Activated CD4-positive, alpha-beta T cell treated with anti-CD3 and anti-CD28 coated beads, Interleukin-2, Interleukin-4, amounts not matched to agents 100 ng/mL and 50 ng/mL, durations not matched to agents 16 hours and 8 hours (primary cell): ENCODE results near the gene EGLN3.

Experiments used
- DNase-seq: peaks from one replicate; pipeline ENCODE4 v3.0.0-alpha.2; 2020; ENCODE audit warnings: low spot score

The EGLN3 gene

GRCh38 chr14:33962016-33962415, 11.1 kb upstream of the EGLN3 start:
- DNase-seq, result no peak

GRCh38 chr14:33959692-33960151, 8.8 kb upstream of the EGLN3 start:
- DNase-seq, result no peak

GRCh38 chr14:33958605-33959226, 7.8 kb upstream of the EGLN3 start:
- no peak for DNase-seq

GRCh38 chr14:33957993-33958392, 7.1 kb upstream of the EGLN3 start:
- DNase-seq, result no peak

GRCh38 chr14:33957299-33957698, 6.4 kb upstream of the EGLN3 start:
- no peak for DNase-seq

- no peak for DNase-seq
These were observed 5.8 kb upstream of the EGLN3 start for GRCh38 chr14:33956640-33957039.

- DNase-seq, result no peak
These were observed 3.2 kb upstream of the EGLN3 start for GRCh38 chr14:33954016-33954598.

- DNase-seq, result no peak
These were observed 1.7 kb upstream of the EGLN3 start for GRCh38 chr14:33952541-33952940.

- no peak for DNase-seq
These were observed 438 bp upstream of the EGLN3 start for GRCh38 chr14:33951183-33951840.

GRCh38 chr14:33949411-33949893, 1.4 kb downstream of the EGLN3 start:
- no peak for DNase-seq

- no peak for DNase-seq
These were observed 1.9 kb downstream of the EGLN3 start for GRCh38 chr14:33948869-33949408.

- DNase-seq, result no peak
These were observed 2.6 kb downstream of the EGLN3 start for GRCh38 chr14:33948145-33948868.

GRCh38 chr14:33946679-33947476, 4.0 kb downstream of the EGLN3 start:
- DNase-seq, result no peak

- no peak for DNase-seq
These were observed 5.4 kb downstream of the EGLN3 start for GRCh38 chr14:33945210-33946088.

GRCh38 chr14:33943096-33943883, 7.6 kb downstream of the EGLN3 start:
- DNase-seq, result no peak

- no peak for DNase-seq
These were observed 9.2 kb downstream of the EGLN3 start for GRCh38 chr14:33941718-33942117.

GRCh38 chr14:33940561-33941011, 10.3 kb downstream of the EGLN3 start:
- DNase-seq, result no peak

GRCh38 chr14:33938131-33938949, 12.5 kb downstream of the EGLN3 start:
- no peak for DNase-seq

- DNase-seq, result no peak
These were observed 14.5 kb downstream of the EGLN3 start for GRCh38 chr14:33936391-33936790.
